ENCODE measurements around the gene SARDH. TPM values are rescaled to one million over a fixed set of nuclear protein-coding genes. Genes with fewer than 3 reads are reported as not detected.
A peak's percentile ranks its signal among the peaks of the same experiment; 100 is the strongest.

SARDH gene
- total RNA-seq, 1 donor from 2014 or later: 5.4 TPM

GRCh38 chr9:133733796-133734533 is 4.2 kb downstream of the SARDH start:
- no peak for DNase-seq (ENCODE audit: low read depth)

GRCh38 chr9:133733421-133733795 is 4.7 kb downstream of the SARDH start:
- DNase-seq (ENCODE audit: low read depth): no peak

- no peak for DNase-seq (ENCODE audit: low read depth)
Measured at GRCh38 chr9:133732639-133733408, 5.3 kb downstream of the SARDH start.

GRCh38 chr9:133731876-133732638 is 6.1 kb downstream of the SARDH start:
- no peak for DNase-seq (ENCODE audit: low read depth)

- no peak for DNase-seq (ENCODE audit: low read depth)
Measured at GRCh38 chr9:133730994-133731715, 7.0 kb downstream of the SARDH start.

GRCh38 chr9:133729617-133730281 is 8.4 kb downstream of the SARDH start:
- no peak for DNase-seq (ENCODE audit: low read depth)

- DNase-seq (ENCODE audit: low read depth): no peak
Measured at GRCh38 chr9:133728856-133729616, 9.1 kb downstream of the SARDH start.

- no peak for DNase-seq (ENCODE audit: low read depth)
Measured at GRCh38 chr9:133727876-133728441, 10.2 kb downstream of the SARDH start.

GRCh38 chr9:133727277-133727875 is 10.8 kb downstream of the SARDH start:
- no peak for DNase-seq (ENCODE audit: low read depth)

- peak; percentile 18 for DNase-seq (ENCODE audit: low read depth)
Measured at GRCh38 chr9:133726401-133727276, 11.5 kb downstream of the SARDH start.

GRCh38 chr9:133725886-133726285 is 12.3 kb downstream of the SARDH start:
- no peak for DNase-seq (ENCODE audit: low read depth)

GRCh38 chr9:133718563-133719315 is 19.4 kb downstream of the SARDH start:
- DNase-seq (ENCODE audit: low read depth): no peak

- no peak for DNase-seq (ENCODE audit: low read depth)
Measured at GRCh38 chr9:133717113-133718031, 20.8 kb downstream of the SARDH start.

GRCh38 chr9:133716564-133717112 is 21.5 kb downstream of the SARDH start:
- DNase-seq (ENCODE audit: low read depth): no peak

- peak; percentile 11 for DNase-seq (ENCODE audit: low read depth)
Measured at GRCh38 chr9:133715866-133716563, 22.1 kb downstream of the SARDH start.

GRCh38 chr9:133715295-133715865 is 22.8 kb downstream of the SARDH start:
- DNase-seq (ENCODE audit: low read depth): no peak

Data from renal cortical epithelial cell (primary cell).